K562 treated with DMSO at 1 percent for 12 hours (cell line): ENCODE measurements around the gene PCDHGB5. TPM values are rescaled to one million over a fixed set of nuclear protein-coding genes. Genes with fewer than 3 reads are reported as not detected.

ENCODE experiments used
- total RNA-seq: library from RNA; unstranded; fragments of 300-600 nt; gene quantifications from 2 replicates; pipeline ENCODE4 v1.2.3, GENCODE V29; 2022; ENCODE audit not compliant: insufficient read depth

The PCDHGB5 gene
- total RNA-seq, 1 experiment from 2014 or later = 0.74 TPM

DNA sequence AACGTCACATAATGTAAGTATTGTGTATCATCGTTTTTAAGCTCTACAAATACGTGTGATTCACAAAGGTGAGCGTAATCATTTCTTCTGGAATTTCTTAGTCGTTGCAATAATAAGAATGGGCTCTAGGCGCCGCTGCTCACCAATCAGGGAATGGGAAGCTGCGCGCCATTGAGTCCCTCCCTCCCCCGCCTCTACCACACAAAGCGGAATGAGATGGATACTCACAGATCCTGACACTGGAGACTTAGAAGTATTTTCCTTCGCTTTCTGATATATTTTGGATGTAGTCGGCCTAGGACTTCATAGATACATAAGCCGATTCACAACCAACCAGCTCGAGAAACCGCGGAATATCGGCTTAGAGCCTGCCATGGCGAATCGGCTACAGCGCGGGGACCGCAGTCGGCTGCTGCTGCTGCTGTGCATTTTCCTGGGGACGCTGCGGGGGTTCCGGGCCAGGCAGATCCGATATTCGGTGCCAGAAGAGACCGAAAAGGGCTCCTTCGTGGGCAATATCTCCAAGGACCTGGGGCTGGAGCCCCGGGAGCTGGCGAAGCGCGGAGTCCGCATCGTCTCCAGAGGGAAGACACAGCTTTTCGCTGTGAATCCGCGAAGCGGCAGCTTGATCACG, 23.2 kb downstream of the PCDHGB5 start, which contains the start of gene PCDHGA11:
PCDHGA11 (plus strand) TSS at position 197 of the 634 bp plus-strand sequence; CDS start at position 374, 177 bp downstream.

GRCh38 chr5:141430332-141431113, 32.8 kb downstream of the PCDHGB5 start, which contains the start of gene PCDHGA12:
TSS of gene PCDHGA12 (plus strand) at chr5:141430507. CDS start at chr5:141430760, 253 bp downstream.

Other genes with a start within 250 kb of the PCDHGB5 start
- gene PCDHB6, start 247.9 kb upstream of the PCDHGB5 start, total RNA-seq = not detected in 2 replicates
- not detected in 2 replicates for gene PCDHB7, start 225.3 kb upstream of the PCDHGB5 start, total RNA-seq
- gene PCDHB8, start 220.2 kb upstream of the PCDHGB5 start, total RNA-seq = not detected in 2 replicates
- 0.15 TPM in 1 of 2 replicates, not detected in the other for gene PCDHB16, start 215.6 kb upstream of the PCDHGB5 start, total RNA-seq
- not detected in 2 replicates for gene PCDHB9, start 210.8 kb upstream of the PCDHGB5 start, total RNA-seq
- not detected in 2 replicates for gene PCDHB10, start 205.6 kb upstream of the PCDHGB5 start, total RNA-seq
- gene PCDHB11, start 198.3 kb upstream of the PCDHGB5 start, total RNA-seq = not detected in 2 replicates
- gene PCDHB12, start 189.2 kb upstream of the PCDHGB5 start, total RNA-seq = not detected in 2 replicates
- 0.26 TPM in 1 of 2 replicates, not detected in the other for gene PCDHB13, start 184.0 kb upstream of the PCDHGB5 start, total RNA-seq
- not detected in 2 replicates for gene PCDHB14, start 174.6 kb upstream of the PCDHGB5 start, total RNA-seq
- 0.33 TPM in 1 of 2 replicates, not detected in the other for gene PCDHB15, start 152.6 kb upstream of the PCDHGB5 start, total RNA-seq
- gene SLC25A2, start 93.9 kb upstream of the PCDHGB5 start, total RNA-seq = not detected in 2 replicates
- gene TAF7, start 77.2 kb upstream of the PCDHGB5 start, total RNA-seq = 75.1 and 124 TPM in 2 replicates
- 0.19 TPM in 1 of 2 replicates, not detected in the other for gene PCDHGA1, start 67.4 kb upstream of the PCDHGB5 start, total RNA-seq
- 0.79 TPM in 1 of 2 replicates, not detected in the other for gene PCDHGA2, start 59.2 kb upstream of the PCDHGB5 start, total RNA-seq
- gene PCDHGA3, start 54.1 kb upstream of the PCDHGB5 start, total RNA-seq = 0.30 and 1.1 TPM in 2 replicates
- 0.28 TPM in 1 of 2 replicates, not detected in the other for gene PCDHGB1, start 47.8 kb upstream of the PCDHGB5 start, total RNA-seq
- 1.7 TPM in 1 of 2 replicates, not detected in the other for gene PCDHGA4, start 42.9 kb upstream of the PCDHGB5 start, total RNA-seq
- gene PCDHGB2, start 38.0 kb upstream of the PCDHGB5 start, total RNA-seq = 0.52 TPM in 1 of 2 replicates, not detected in the other
- 0.33 TPM in 1 of 2 replicates, not detected in the other for gene PCDHGA5, start 33.8 kb upstream of the PCDHGB5 start, total RNA-seq
- gene PCDHGB3, start 27.7 kb upstream of the PCDHGB5 start, total RNA-seq = 1.2 TPM in 1 of 2 replicates, not detected in the other
- gene PCDHGA6, start 24.1 kb upstream of the PCDHGB5 start, total RNA-seq = 0.13 and 0.52 TPM in 2 replicates
- gene PCDHGA7, start 15.2 kb upstream of the PCDHGB5 start, total RNA-seq = 0.23 TPM in 1 of 2 replicates, not detected in the other
- gene PCDHGB4, start 10.2 kb upstream of the PCDHGB5 start, total RNA-seq = 0.23 TPM in 1 of 2 replicates, not detected in the other
- 0.36 and 0.68 TPM in 2 replicates for gene PCDHGA8, start 5.3 kb upstream of the PCDHGB5 start, total RNA-seq
- gene PCDHGA9, start 4.8 kb downstream of the PCDHGB5 start, total RNA-seq = 0.39 TPM in 1 of 2 replicates, not detected in the other
- not detected in 2 replicates for gene PCDHGB6, start 10.1 kb downstream of the PCDHGB5 start, total RNA-seq
- gene PCDHGA10, start 15.0 kb downstream of the PCDHGB5 start, total RNA-seq = 0.19 TPM in 1 of 2 replicates, not detected in the other
- not detected in 2 replicates for gene PCDHGB7, start 19.7 kb downstream of the PCDHGB5 start, total RNA-seq
- gene PCDHGA11, start 23.1 kb downstream of the PCDHGB5 start, total RNA-seq = not detected in 2 replicates
- gene PCDHGA12, start 32.6 kb downstream of the PCDHGB5 start, total RNA-seq = not detected in 2 replicates
- not detected in 2 replicates for gene PCDHGC3, start 78.0 kb downstream of the PCDHGB5 start, total RNA-seq
- gene PCDHGC4, start 87.1 kb downstream of the PCDHGB5 start, total RNA-seq = not detected in 2 replicates
- gene PCDHGC5, start 91.1 kb downstream of the PCDHGB5 start, total RNA-seq = not detected in 2 replicates
- 99.4 and 179 TPM in 2 replicates for gene DIAPH1, start 221.1 kb downstream of the PCDHGB5 start, total RNA-seq
- 96.7 and 131 TPM in 2 replicates for gene HDAC3, start 238.9 kb downstream of the PCDHGB5 start, total RNA-seq
- 6.6 and 8.6 TPM in 2 replicates for gene RELL2, start 239.1 kb downstream of the PCDHGB5 start, total RNA-seq